HepG2 (cell line): Measurements from ENCODE around the gene MAN1A1. TPM values are rescaled to one million over a fixed set of nuclear protein-coding genes. Genes with fewer than 3 reads are reported as not detected.

Source experiments
- AKAP8 ChIP-seq: sonication (generic); formaldehyde crosslinking; IDR thresholded peaks from 2 replicates; pipeline ENCODE4 v1.5.1; 2020; ENCODE audit warnings: mild to moderate bottlenecking, missing genetic modification reagents
- CREM ChIP-seq, 2 experiments: sonication (generic) in 1 of 2; formaldehyde crosslinking in 1 of 2; IDR thresholded peaks; 2 replicates each; pipeline versions ENCODE4 v1.4.0 to v1.6.1; 2016 to 2020; ENCODE audit warnings: antibody characterized with exemption in 1 of 2, mild to moderate bottlenecking in 1 of 2, missing genetic modification reagents in 1 of 2
- ETV5 ChIP-seq: IDR thresholded peaks from 2 replicates; pipeline ENCODE4 v1.6.1; 2018; ENCODE audit warnings: missing biosample characterization, missing genetic modification reagents, inconsistent platforms, borderline replicate concordance
- FIP1L1 ChIP-seq: fragments of 200-400 bp; formaldehyde crosslinking; IDR thresholded peaks from 2 replicates; pipeline ENCODE4 v1.6.1; 2018; ENCODE audit warnings: low read depth, mild to moderate bottlenecking, low read length, moderate library complexity, borderline replicate concordance; ENCODE audit not compliant: insufficient read depth
- FOSL1 ChIP-seq: sonication (generic); formaldehyde crosslinking; IDR thresholded peaks from 2 replicates; pipeline ENCODE4 v1.9.0; 2021; ENCODE audit warnings: missing genetic modification reagents, borderline replicate concordance
- ISL2 ChIP-seq: sonication (generic); formaldehyde crosslinking; IDR thresholded peaks from 2 replicates; pipeline ENCODE4 v1.5.0; 2020; ENCODE audit warnings: missing genetic modification reagents
- JUNB ChIP-seq: sonication (generic); formaldehyde crosslinking; IDR thresholded peaks from 2 replicates; pipeline ENCODE4 v1.8.0; 2022; ENCODE audit warnings: missing genetic modification reagents, mild to moderate bottlenecking, borderline replicate concordance
- MAFK ChIP-seq, 2 experiments: IDR thresholded peaks in 1 of 2; conservative IDR thresholded peaks in 1 of 2; 2 replicates each; pipeline ENCODE4 v1.6.1; 2011; ENCODE audit warnings: improper control_type of control experiment in 2 of 2, low read length in 2 of 2
- MXD3 ChIP-seq: IDR thresholded peaks from 2 replicates; pipeline ENCODE4 v1.6.1; 2016; ENCODE audit warnings: mild to moderate bottlenecking, missing biosample characterization, missing genetic modification reagents
- MYC ChIP-seq: sonication (generic); formaldehyde crosslinking; IDR thresholded peaks from 2 replicates; pipeline ENCODE4 v1.9.0; 2021; ENCODE audit warnings: missing genetic modification reagents, borderline replicate concordance
- NFAT5 ChIP-seq: sonication (generic); formaldehyde crosslinking; IDR thresholded peaks from 2 replicates; pipeline ENCODE4 v1.4.0; 2020; ENCODE audit warnings: missing genetic modification reagents
- NR1H2 ChIP-seq: sonication (generic); formaldehyde crosslinking; IDR thresholded peaks from 2 replicates; pipeline ENCODE4 v1.8.1; 2022; ENCODE audit warnings: low read depth, missing genetic modification reagents, borderline replicate concordance
- STAT6 ChIP-seq: sonication (generic); formaldehyde crosslinking; IDR thresholded peaks from 2 replicates; pipeline ENCODE4 v1.4.0; 2020; ENCODE audit warnings: missing genetic modification reagents, mild to moderate bottlenecking, borderline replicate concordance
- TAF15 ChIP-seq: fragments of 200-400 bp; formaldehyde crosslinking; IDR thresholded peaks from one replicate; pipeline ENCODE4 v1.6.1; 2018; ENCODE audit warnings: mild to moderate bottlenecking, low read depth, low read length; ENCODE audit not compliant: poor library complexity, severe bottlenecking
- YEATS4 ChIP-seq: sonication (generic); formaldehyde crosslinking; IDR thresholded peaks from 2 replicates; pipeline ENCODE4 v1.4.0; 2020; ENCODE audit warnings: missing genetic modification reagents, borderline replicate concordance
- ZFP1 ChIP-seq: IDR thresholded peaks from 2 replicates; pipeline ENCODE4 v1.6.1; 2016
- ZNF281 ChIP-seq: sonication (generic); formaldehyde crosslinking; IDR thresholded peaks from 2 replicates; pipeline ENCODE4 v1.4.0; 2020; ENCODE audit warnings: missing genetic modification reagents, borderline replicate concordance
- ZNF329 ChIP-seq: sonication (generic); formaldehyde crosslinking; IDR thresholded peaks from 2 replicates; pipeline ENCODE4 v1.9.0; 2021; ENCODE audit warnings: low read depth, mild to moderate bottlenecking, missing genetic modification reagents
- polyA plus RNA-seq, 8 experiments: library from polyadenylated mRNA; depleted of rRNA in 3 of 8; stranded (reverse) in 7 of 8; unstranded in 1 of 8; fragments of >200 nt; fragmentation: Illumina TruSeq in 4 of 8; extraction: Trizol in 4 of 8; gene quantifications; 2 replicates each; pipeline versions ENCODE4 v1.2.1 to v1.2.3, GENCODE V29; 2011 to 2016; ENCODE audit warnings: low read depth in 4 of 8, missing spikeins in 1 of 8, mixed read lengths in 1 of 8; ENCODE audit not compliant: insufficient read depth in 1 of 8
- total RNA-seq, 5 experiments: library from RNA; depleted of rRNA; stranded (reverse); fragments of >200 nt; fragmentation: Illumina TruSeq; extraction: Trizol; gene quantifications; 2 replicates each; pipeline ENCODE4 v1.2.3, GENCODE V29; 2016; ENCODE audit warnings: low read depth in 1 of 5

The MAN1A1 gene
- total and polyA plus RNA-seq, 2 of the 13 experiments (the other 11 are each of a cell fraction or from before 2014, with no cell fraction given): 156 to 236 TPM

GRCh38 chr6:119170447-119171087, 179.0 kb downstream of the MAN1A1 start (continued):
- TF ChIP-seq STAT6 (CRISPR knock-in tag) (no peak), ZFP1 (peak; percentile 47), YEATS4 (CRISPR knock-in tag) (peak; percentile 40; the same call in 1 of the 2 replicates), ISL2 (peak; percentile 100), FOSL1 (CRISPR knock-in tag) (peak; percentile 71; the same call in 1 of the 2 replicates), NFAT5 (no peak), MXD3 (CRISPR knock-in tag) (no peak), MYC (CRISPR knock-in tag) (no peak), AKAP8 (CRISPR knock-in tag) (no peak), NR1H2 (CRISPR knock-in tag) (no peak), ETV5 (peak; percentile 78; the same call in 1 of the 2 replicates), ZNF329 (CRISPR knock-in tag) (no peak), JUNB (CRISPR knock-in tag) (peak; percentile 71), TAF15 (no peak), ZNF281 (CRISPR knock-in tag) (no peak), MAFK (conservative IDR thresholded peaks at IDR 0.05 in 1 of 2, IDR thresholded peaks at IDR 0.05 in 1 of 2; ENCODE audit: low read length in 2 of 2) (no peak), CREM (IDR thresholded peaks at IDR 0.05) (peak; percentile 98), CREM (CRISPR knock-in tag; IDR thresholded peaks at IDR 0.05) (no peak), FIP1L1 (no peak)
